BE2C (cell line): ENCODE results near the gene GNG12.

Experiments
- DNase-seq: peaks from one replicate; pipeline ENCODE4 v3.0.0-alpha.2; 2020
- H3K27me3 ChIP-seq: fragments of 250-450 bp; sonication (Bioruptor Pico); 2 replicates; pipeline ENCODE4 v1.5.1; 2020; ENCODE audit warnings: mild to moderate bottlenecking
- H3K36me3 ChIP-seq: fragments of 250-450 bp; sonication (Bioruptor Pico); 2 replicates; pipeline ENCODE4 v1.5.1; 2020; ENCODE audit warnings: mild to moderate bottlenecking
- H3K4me1 ChIP-seq: fragments of 250-450 bp; sonication (Bioruptor Pico); 2 replicates; pipeline ENCODE4 v1.5.1; 2020
- H3K4me3 ChIP-seq: 2 replicates; pipeline ENCODE4 v1.5.1; 2011; ENCODE audit warnings: low read depth, low read length
- H3K9me3 ChIP-seq: fragments of 250-450 bp; sonication (Bioruptor Pico); 2 replicates; pipeline ENCODE4 v1.5.1; 2020
- CTCF ChIP-seq: IDR thresholded peaks from 2 replicates; pipeline ENCODE4 v1.5.1; 2012; ENCODE audit warnings: mild to moderate bottlenecking, low read depth, low read length

GNG12 gene

GRCh38 chr1:67839826-67840225 is 6.6 kb upstream of the GNG12 start:
- Histone ChIP-seq H3K27me3 (no peaks in the 10 kb centered on the region), H3K4me1 (no peaks in the 10 kb centered on the region), H3K36me3 (no peaks in the 10 kb centered on the region), H3K4me3 (no peak overlapping the region), H3K9me3 (no peaks in the 10 kb centered on the region)
- DNase-seq = no peak
- TF ChIP-seq CTCF = no peak

- DNase-seq = peak; percentile 20
- no peak overlapping the region for H3K4me3 ChIP-seq
Observed at GRCh38 chr1:67838180-67838910, 5.1 kb upstream of the GNG12 start.

GRCh38 chr1:67836769-67837168 is 3.5 kb upstream of the GNG12 start:
- DNase-seq = no peak
- TF ChIP-seq CTCF = no peak
- Histone ChIP-seq H3K27me3 (no peaks in the 10 kb centered on the region), H3K36me3 (no peaks in the 10 kb centered on the region), H3K4me1 (no peaks in the 10 kb centered on the region), H3K4me3 (no peak overlapping the region), H3K9me3 (no peaks in the 10 kb centered on the region)

More at GRCh38 chr1:67838180-67838910, 5.1 kb upstream of the GNG12 start:
- no peaks in the 10 kb centered on the region for H3K27me3 ChIP-seq
- H3K36me3 ChIP-seq = no peaks in the 10 kb centered on the region
- TF ChIP-seq CTCF = no peak
- no peaks in the 10 kb centered on the region for H3K9me3 ChIP-seq
- no peaks in the 10 kb centered on the region for H3K4me1 ChIP-seq

- DNase-seq = no peak
- Histone ChIP-seq H3K4me1 (no peaks in the 10 kb centered on the region), H3K4me3 (no peak overlapping the region)
Observed at GRCh38 chr1:67835663-67836452, 2.6 kb upstream of the GNG12 start.

GRCh38 chr1:67834246-67834877 is 1.1 kb upstream of the GNG12 start:
- H3K36me3 ChIP-seq = no peaks in the 10 kb centered on the region
- DNase-seq = no peak
- no peak overlapping the region for H3K4me3 ChIP-seq
- no peaks in the 10 kb centered on the region for H3K9me3 ChIP-seq
- no peaks in the 10 kb centered on the region for H3K4me1 ChIP-seq
- no peaks in the 10 kb centered on the region for H3K27me3 ChIP-seq
- no peak for TF ChIP-seq CTCF

More at GRCh38 chr1:67835663-67836452, 2.6 kb upstream of the GNG12 start:
- Histone ChIP-seq H3K27me3 (no peaks in the 10 kb centered on the region), H3K36me3 (no peaks in the 10 kb centered on the region), H3K9me3 (no peaks in the 10 kb centered on the region)
- no peak for TF ChIP-seq CTCF
